ENCODE measurements around the gene OVCH2.
"Not testable (repeated sequence)": the region's sequence is repeated elsewhere in the genome, so short reads cannot be mapped to it uniquely, and the experiment has no call there.

Gene OVCH2

GRCh38 chr11:7706377-7706776 is at the start of gene OVCH2:
OVCH2 (minus strand) TSS chr11:7706477; CDS start chr11:7706394, 83 bp downstream.
- no peak for DNase-seq

- no peak for DNase-seq
Observed at GRCh38 chr11:7749456-7749855, 43.2 kb upstream of the OVCH2 start.

- not testable (repeated sequence) for DNase-seq
Observed at GRCh38 chr11:7734767-7735166, 28.5 kb upstream of the OVCH2 start.

GRCh38 chr11:7714786-7715185 is 8.5 kb upstream of the OVCH2 start:
- DNase-seq: no peak

GRCh38 chr11:7703740-7704139 is 2.5 kb downstream of the OVCH2 start:
- no peak for DNase-seq

- no peak for DNase-seq
Observed at GRCh38 chr11:7696424-7696823, 9.9 kb downstream of the OVCH2 start.

GRCh38 chr11:7694235-7694634 is 12.0 kb downstream of the OVCH2 start:
- no peak for DNase-seq

- DNase-seq: no peak
Observed at GRCh38 chr11:7692426-7692825, 13.9 kb downstream of the OVCH2 start.

GRCh38 chr11:7691759-7692350 is 14.4 kb downstream of the OVCH2 start:
- no peak for DNase-seq

- no peak for DNase-seq
Observed at GRCh38 chr11:7690648-7691047, 15.6 kb downstream of the OVCH2 start.

- no peak for DNase-seq
Observed at GRCh38 chr11:7689239-7689638, 17.0 kb downstream of the OVCH2 start.

- peak; percentile 29 for DNase-seq
Observed at GRCh38 chr11:7688238-7688826, 17.9 kb downstream of the OVCH2 start.

- no peak for DNase-seq
Observed at GRCh38 chr11:7687386-7687785, 18.9 kb downstream of the OVCH2 start.

GRCh38 chr11:7686761-7687160 is 19.5 kb downstream of the OVCH2 start:
- DNase-seq: no peak

GRCh38 chr11:7683571-7683970 is 22.7 kb downstream of the OVCH2 start:
- no peak for DNase-seq

- no peak for DNase-seq
Observed at GRCh38 chr11:7677796-7678201, 28.5 kb downstream of the OVCH2 start.

GRCh38 chr11:7677071-7677470 is 29.2 kb downstream of the OVCH2 start:
- DNase-seq: no peak

GRCh38 chr11:7675631-7676030 is 30.6 kb downstream of the OVCH2 start:
- DNase-seq: no peak

- DNase-seq: no peak
Observed at GRCh38 chr11:7673724-7674434, 32.4 kb downstream of the OVCH2 start.

GRCh38 chr11:7672960-7673723 is 33.1 kb downstream of the OVCH2 start, which contains the start of gene CYB5R2:
CYB5R2 (minus strand) TSS chr11:7673500; CDS start chr11:7672825, 675 bp downstream.
- no peak for DNase-seq

GRCh38 chr11:7672276-7672959 is 33.9 kb downstream of the OVCH2 start:
- DNase-seq: no peak

- no peak for DNase-seq
Observed at GRCh38 chr11:7671347-7672215, 34.7 kb downstream of the OVCH2 start.
